GM20000 (cell line): ENCODE data around the gene ADAMTS8.

Source experiments
- DNase-seq: peaks from one replicate; pipeline ENCODE4 v3.0.0; 2012; ENCODE audit warnings: low spot score
- CTCF ChIP-seq: IDR thresholded peaks from 2 replicates; pipeline ENCODE4 v1.5.1; 2012; ENCODE audit warnings: mild to moderate bottlenecking, control low read depth; ENCODE audit errors: extremely low read depth, missing control alignments

Gene ADAMTS8

GRCh38 chr11:130451231-130452019, 23.0 kb upstream of the ADAMTS8 start:
- no peak for TF ChIP-seq CTCF
- no peak for DNase-seq

GRCh38 chr11:130449996-130450769, 21.8 kb upstream of the ADAMTS8 start:
- no peak for TF ChIP-seq CTCF
- DNase-seq = no peak

DNA sequence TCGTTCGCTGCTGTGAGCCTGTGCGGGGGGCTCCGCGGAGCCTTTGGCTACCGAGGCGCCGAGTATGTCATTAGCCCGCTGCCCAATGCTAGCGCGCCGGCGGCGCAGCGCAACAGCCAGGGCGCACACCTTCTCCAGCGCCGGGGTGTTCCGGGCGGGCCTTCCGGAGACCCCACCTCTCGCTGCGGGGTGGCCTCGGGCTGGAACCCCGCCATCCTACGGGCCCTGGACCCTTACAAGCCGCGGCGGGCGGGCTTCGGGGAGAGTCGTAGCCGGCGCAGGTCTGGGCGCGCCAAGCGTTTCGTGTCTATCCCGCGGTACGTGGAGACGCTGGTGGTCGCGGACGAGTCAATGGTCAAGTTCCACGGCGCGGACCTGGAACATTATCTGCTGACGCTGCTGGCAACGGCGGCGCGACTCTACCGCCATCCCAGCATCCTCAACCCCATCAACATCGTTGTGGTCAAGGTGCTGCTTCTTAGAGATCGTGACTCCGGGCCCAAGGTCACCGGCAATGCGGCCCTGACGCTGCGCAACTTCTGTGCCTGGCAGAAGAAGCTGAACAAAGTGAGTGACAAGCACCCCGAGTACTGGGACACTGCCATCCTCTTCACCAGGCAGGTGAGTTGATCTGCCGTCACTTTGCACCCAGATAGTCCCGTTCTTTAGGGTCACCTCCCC, 21.0 kb upstream of the ADAMTS8 start:
- no peak for DNase-seq
- TF ChIP-seq CTCF = no peak

- TF ChIP-seq CTCF = no peak
- DNase-seq = peak; percentile 65
These were observed 20.3 kb upstream of the ADAMTS8 start, which contains the start of gene ADAMTS15 for GRCh38 chr11:130448416-130449309. ADAMTS15 (plus strand) TSS chr11:130448645; CDS start chr11:130448974, 329 bp downstream.

DNA sequence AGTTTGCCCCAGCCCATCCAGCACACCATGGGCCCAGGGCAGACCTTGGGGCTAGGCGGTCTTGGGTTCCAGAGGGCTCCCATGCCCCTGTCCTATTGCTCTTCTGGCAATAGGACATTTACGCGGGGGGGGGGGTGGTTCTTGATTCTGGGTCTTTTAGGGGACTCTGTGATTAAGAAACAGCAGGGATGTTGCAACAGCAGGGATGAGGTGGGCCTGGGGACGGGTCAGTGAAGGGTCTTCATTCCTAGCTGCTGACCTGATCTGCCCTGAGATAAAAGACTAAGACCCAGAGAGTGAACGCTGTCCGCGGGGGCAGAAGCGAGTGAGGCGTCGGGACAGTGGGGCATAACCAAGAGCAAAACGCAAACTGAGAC, 19.6 kb upstream of the ADAMTS8 start:
- no peak for DNase-seq
- TF ChIP-seq CTCF = no peak

DNA sequence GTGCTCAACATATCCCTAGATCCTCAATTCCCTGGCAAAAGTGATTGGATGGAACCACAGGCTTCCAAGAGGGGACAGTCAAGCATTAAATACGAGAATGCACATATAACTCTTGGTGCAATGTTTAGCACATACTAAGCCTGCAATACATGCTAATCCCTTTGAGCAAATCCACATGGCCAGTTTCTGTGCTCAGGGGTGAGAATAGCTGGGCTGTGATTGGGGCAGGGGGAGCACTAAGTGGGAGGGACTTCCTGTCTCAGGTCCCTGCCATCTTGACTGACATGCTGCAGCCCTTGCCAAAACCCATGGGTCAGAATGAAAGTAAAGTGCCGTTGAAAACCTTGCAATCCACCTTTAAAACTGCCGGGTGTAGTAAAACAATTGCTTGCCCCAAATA, 17.4 kb upstream of the ADAMTS8 start:
- TF ChIP-seq CTCF = no peak
- DNase-seq = no peak
